Ishikawa (cell line): ENCODE results near the gene SIPA1.

ENCODE experiments used
- CREB1 ChIP-seq: IDR thresholded peaks from 2 replicates; pipeline ENCODE4 v1.6.1; 2012; ENCODE audit warnings: low read depth
- EP300 ChIP-seq: IDR thresholded peaks from 2 replicates; pipeline ENCODE4 v1.6.1; 2012; ENCODE audit warnings: borderline replicate concordance
- FOXM1 ChIP-seq: IDR thresholded peaks from 2 replicates; pipeline ENCODE4 v1.6.1; 2012; ENCODE audit warnings: low read depth, borderline replicate concordance
- MAX ChIP-seq: IDR thresholded peaks from 2 replicates; pipeline ENCODE4 v1.6.1; 2012
- TAF1 ChIP-seq: IDR thresholded peaks from 2 replicates; pipeline ENCODE4 v1.6.1; 2012; ENCODE audit warnings: low read depth, mild to moderate bottlenecking

DNA sequence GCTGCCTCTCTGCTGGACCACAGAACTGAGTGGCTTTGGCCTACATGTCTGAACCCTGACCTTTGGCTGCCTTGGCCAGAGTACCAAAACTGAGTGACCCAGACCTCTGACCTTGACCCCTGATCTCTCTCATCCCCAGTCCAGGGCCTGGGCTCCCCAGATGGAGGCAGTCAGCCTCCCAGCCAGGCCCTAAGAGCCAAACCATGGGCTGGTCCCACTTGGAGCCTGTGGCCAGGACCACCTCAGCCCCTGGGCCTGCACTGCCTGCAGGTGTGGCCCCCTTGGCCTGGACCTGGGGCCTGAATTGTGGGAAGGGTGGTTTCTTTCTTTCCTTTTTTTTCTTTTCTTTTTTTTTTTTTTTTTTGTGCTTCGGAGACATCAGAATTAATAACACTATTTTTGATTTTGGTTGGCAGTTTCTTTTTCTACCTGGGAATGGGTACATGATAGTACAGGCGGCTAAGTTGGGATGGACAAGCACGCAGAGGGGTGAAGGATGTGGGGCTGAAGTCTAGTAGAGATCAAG, 806 bp upstream of the SIPA1 start:
- no peak for TF ChIP-seq MAX
- no peak for TF ChIP-seq FOXM1
- TF ChIP-seq CREB1, result no peak
- TF ChIP-seq EP300, result no peak
- TF ChIP-seq TAF1, result no peak
